HG03457 (cell line): ENCODE measurements around the gene CLRN2.
"Not testable (repeated sequence)": the region's sequence is repeated elsewhere in the genome, so short reads cannot be mapped to it uniquely, and the experiment has no call there.

Experiments used
- ATAC-seq: cut with Tn5 transposase; IDR thresholded peaks from one replicate; pipeline ENCODE4 v1.9.1; 2021; ENCODE audit warnings: moderate number of reproducible peaks; ENCODE audit not compliant: unreplicated experiment

CLRN2 gene

DNA sequence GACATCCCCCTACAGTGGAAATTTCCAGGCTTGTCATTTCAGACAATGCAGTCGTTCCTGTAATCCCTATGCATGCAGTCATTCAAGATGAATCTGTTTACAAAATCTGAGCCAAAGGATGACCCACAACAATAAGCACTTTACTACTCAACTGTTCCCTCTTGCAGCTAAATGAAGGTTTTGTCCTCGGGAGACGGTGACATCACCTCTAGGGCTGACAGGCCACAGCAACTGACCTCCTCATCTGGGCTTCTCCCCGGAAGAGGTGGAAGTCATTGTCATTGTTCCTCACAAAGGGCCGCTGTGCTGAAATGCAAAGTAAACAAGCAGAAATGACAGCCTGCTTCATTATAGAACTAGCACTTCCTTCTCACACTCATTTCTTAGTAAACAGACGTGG lies 29.2 kb downstream of the CLRN2 start:
- no peak for ATAC-seq

DNA sequence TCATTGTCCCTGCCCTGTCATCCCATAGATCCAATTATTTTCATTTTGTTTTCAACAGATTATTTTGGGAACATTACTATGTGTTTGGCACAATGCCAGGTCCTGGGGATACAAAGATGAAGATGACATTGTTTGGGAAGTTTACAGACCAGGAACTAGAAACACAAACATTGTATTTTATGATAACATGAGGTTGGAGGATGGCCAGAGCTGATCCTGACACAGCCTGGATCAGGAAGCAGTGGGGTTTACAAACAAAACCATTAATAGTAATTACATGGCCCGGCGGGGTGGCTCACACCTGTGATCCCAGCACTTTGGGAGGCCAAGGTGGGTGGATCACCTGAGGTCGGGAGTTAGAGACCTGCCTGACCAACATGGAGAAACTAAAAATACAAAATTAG lies 29.9 kb downstream of the CLRN2 start:
- ATAC-seq, result no peak

DNA sequence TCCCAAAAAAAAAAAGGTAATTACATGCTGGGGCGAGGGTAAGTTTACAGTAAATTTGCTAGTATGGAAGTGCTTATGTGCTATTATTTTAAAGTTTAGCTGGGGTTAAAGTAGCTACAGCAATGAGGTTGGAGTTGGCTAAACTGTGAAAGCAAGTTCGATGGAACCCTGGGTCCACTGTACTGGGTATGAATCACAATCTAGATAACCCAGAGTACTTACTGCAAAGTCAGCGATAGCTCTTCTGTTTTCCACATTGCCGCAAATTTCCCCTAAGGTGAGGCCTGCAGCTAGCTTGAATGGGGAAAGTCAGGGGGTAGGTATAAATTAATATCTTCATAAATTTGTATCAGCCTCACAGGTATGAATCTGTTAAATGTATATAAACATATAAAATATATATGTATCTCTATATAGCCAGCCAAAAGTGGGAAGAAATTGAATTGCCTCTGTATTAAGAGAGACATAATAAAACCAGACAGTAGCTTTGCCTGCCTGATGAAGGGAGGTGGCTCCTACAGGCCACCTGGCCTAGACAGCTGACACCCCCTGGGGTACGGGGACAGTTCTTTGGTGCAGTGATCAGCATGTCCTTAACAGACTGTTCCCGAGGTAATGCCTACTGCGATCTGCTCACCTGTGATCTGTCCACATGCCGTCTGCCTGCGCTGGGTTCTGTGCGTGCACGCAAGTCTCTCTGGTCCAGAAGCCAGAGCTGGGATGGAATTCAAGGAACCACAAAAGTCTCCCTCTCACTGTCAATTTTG lies 30.6 kb downstream of the CLRN2 start:
- no peak for ATAC-seq

DNA sequence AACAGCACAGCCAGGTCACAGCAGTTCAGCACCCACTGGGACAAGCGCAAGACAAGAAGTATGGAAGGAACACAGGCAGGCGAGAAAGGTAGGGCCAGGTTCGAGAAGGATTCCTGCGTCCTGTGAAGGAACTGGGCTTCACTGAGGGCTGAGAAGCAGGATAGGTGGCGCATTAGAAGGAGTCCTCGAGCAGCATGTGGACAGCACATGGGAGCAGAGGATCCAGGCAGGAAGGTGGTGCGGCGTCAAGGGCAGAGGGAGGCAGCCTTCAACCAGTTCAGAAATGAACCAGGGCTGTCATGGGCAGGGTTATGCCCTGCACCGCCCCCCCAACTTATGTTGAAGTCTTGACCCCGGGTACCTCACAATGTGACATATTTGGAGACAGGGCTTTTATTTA lies 31.3 kb downstream of the CLRN2 start:
- no peak for ATAC-seq

DNA sequence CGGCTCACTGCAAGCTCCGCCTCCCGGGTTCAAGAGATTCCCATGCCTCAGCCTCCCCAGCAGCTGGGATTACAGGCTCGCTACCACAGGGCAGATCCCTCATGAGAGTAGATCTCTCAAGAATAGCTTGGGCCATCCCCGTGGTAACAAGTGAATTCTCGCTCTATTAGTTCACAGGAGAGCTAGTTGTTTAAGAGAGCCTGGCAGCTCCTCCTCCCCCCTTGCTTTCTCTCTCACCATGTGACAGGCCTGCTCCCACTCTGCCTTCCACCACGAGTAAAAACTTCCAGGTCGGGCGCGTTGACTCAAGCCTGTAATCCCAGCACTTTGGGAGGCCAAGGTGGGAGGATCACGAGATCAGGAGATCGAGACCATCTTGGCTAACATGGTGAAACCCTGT lies 31.7 kb downstream of the CLRN2 start:
- no peak for ATAC-seq

DNA sequence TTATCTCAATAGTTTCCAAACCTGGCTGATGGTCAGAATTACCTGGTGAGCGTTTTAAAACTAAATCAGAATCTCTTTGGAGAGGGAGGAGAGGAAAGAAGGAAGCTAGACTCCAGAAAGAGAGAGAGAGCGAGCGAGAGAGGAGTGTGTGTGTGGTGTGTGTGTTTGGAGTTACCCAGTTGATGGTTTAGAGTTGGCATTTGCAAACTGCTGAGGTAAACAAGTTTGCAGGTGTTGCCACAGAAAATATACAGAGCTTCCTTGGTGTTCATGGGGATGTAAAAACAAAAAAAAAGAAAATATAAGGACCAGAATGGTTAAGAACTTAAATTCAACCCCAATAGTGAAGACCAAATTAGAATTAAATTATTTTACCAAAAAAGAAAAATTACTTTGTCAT lies 35.6 kb downstream of the CLRN2 start:
- no peak for ATAC-seq

DNA sequence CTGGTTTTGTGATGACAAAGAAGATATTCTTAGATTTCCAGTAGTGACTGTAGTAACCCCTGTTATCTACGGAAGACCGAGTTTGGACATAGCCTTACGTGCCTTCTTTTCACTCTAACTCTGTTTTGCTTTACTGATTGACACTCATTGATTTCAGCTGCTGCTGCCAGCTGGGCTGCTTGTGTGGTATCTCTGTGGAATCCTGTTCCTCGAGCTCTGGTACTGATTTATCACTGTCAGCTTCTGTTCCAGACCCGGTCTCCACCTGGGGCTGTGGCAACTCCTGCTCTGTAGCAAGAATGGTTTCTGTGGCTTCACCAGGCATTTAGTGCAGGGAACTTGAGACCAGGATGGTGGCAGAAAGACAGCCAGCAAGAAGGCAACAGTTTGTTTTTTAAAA lies 37.5 kb downstream of the CLRN2 start:
- ATAC-seq, result no peak

DNA sequence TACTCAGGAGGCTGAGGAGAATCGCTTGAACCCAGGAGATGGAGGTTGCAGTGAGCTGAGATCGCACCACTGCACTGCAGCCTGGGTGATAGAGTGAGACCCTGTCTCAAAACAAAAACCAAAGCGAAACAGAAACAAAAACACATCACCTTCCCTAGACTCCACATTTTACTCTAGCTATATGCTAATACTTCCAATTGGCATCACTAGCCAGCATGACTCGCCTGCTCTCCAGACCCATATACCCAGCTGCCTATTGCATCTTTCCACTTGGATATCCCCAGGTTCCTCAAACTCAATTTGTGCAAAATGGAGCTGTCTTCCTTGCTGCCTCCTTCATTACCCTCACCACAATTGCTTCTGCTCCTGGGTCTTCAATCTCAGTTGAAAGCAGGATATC lies 39.6 kb downstream of the CLRN2 start:
- ATAC-seq, result no peak

DNA sequence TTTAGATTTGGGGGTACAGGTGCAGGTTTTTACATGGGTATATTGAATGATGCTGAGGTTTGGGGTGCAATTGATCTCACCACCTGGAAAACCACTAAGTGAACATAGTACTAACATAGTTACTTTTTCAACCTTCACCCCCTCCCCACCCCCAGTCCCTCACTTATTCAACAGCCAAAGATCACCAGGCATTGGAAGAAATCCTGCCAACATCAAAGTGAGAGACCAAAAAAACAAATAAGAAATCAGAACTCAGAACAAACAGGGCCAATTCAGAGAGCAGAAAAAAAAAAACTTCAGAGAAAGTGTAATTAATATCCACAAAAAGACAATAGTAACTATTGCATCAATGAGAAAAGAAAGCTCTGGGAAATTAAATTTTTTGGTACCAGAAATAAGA lies 41.5 kb downstream of the CLRN2 start:
- no peak for ATAC-seq

DNA sequence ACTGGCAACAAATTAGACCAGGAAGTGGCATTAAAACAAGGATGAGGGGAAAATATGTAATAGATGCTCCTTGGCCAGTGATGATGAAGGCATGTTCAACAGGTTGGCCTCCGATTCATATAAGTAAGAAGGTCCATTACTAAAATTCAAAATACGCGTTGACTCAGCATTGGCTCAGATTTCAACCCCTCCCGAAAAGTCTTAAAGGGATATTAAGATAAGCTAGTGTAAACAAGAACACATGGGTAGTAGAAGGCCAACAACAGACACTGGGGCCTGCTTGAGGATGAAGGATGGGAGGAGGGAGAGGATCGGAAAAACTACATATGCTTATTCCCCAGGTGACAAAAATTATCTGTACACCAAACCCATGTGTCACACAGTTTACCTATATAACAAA lies 42.9 kb downstream of the CLRN2 start:
- ATAC-seq, result no peak

DNA sequence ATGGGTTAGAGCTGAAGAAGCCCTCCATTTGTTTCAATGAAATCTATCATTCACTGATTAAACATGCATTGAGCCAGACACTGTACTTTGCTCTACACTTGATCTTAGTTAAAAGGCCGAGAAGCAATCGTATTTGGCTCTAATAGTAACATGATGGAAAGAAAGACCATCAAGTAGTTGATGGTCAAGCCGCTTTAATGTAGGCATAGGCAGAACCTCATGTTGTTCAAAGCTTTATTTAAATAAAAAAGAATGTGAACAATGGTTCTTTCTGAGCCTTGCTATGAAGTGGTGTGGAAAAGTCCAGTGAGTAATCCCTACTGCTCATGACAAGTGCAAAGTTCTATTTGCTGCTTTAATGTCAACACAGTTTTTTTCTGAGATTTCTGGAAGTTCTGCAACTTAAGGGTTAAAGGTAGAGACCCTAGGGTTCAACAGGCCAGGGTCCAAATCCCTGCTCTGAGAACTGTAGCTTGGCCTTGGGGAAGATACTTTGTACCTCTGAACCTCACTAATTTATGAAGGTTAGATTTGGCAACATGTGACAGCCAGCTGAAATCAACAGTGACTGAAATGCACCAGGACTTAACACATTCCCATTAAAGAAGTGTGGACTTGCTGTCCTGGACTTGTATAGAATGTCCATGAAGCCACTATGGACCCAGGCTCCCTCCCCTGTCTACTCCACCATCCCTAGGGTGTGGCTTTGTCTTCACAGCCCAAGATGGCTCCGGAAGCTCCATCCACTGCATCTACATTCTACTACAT lies 44.2 kb downstream of the CLRN2 start:
- no peak for ATAC-seq

DNA sequence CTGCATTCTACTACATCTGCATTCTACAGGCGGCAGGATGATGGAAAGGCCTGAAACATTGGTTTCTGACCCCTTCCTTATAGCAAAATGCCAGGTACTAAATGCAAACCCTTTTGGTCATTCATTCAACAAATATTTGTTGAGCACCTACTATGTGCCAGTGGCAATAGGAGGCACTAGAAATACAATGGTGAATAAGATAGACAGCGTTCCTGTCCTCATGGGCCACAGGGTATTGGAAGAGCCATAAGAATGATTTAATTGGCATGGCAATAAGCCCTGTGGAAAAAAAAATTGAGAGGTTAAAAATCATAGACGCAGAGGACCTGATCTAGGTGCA lies 44.7 kb downstream of the CLRN2 start:
- no peak for ATAC-seq

DNA sequence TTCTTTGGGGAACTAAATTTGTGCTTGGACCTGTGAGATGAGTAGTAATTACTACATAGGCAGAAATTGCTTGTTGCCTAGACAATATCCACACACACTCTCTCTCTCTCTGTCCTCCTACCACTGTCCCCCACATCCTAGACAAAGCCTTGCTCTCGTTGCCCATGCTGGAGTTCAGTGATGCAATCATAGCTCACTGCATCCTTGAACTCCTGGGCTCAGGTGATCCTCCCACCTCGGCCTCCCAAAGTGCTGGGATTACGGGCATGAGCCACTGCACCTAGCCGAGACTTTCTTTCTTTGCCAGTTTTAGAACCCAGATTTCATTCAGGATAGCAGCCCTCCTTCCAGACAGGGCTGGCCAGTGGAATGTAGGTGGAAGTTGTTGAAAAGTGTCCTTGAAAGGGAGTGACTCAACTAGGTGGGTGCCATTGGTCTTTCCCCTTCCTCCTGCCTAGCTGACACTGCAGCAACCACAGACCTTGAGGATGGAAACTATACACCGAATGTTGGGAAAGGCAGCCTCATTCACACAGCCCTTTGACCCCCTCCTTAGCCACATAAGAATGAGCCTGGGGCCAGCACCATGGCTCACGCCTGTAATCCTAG lies 45.2 kb downstream of the CLRN2 start:
- no peak for ATAC-seq

DNA sequence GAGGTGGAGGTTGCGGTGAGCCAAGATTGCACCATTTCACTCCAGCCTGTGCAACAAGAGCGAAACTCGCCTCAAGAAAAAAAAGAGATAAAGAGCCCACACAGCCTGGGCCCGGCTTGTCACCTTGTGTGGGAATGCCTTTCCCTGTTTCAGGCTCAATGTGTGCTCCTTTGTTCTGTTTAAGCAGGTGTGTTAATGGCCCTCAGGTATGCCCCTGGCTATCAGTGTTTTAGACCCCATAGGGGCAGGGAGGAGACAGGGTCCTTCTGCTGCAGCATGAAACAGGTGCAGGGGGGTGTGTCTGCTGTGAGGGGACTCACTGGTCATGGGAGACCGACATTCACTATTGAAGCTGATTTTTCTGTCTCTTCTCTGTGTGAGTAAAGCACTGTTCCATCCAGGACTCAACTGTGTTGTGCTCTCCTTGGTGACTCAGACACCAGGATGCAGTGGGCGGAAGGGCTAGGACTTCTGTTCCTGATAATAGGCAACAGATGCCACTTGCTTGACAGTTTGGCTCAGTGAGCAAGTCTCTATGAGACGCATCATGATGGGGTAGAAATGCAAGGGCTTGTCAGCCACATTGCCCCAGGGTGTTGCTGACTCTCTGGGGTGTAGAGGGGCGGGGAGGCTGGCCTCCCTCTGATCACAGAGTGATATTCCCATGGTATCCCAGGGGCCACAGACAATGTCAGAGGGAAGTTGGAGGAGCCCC lies 46.4 kb downstream of the CLRN2 start:
- no peak for ATAC-seq

DNA sequence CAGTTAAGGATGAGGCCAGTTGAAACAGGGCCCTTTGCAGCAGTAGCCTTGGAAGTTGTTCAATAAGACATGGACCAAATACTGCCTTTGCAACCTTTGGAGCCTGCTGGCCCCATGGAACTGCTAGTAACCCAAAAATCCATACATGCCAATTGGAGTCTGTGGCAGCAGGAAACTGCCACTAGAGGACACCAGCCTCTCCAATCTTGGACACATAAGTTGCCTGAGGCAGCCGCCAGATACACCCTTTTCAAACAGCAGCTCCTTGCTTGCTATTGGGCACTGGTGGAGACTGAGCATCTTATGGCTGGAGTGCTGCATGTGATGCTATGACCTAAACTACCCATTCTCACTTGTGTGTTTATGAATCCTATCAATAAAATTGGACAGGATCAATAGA lies 47.2 kb downstream of the CLRN2 start:
- no peak for ATAC-seq

DNA sequence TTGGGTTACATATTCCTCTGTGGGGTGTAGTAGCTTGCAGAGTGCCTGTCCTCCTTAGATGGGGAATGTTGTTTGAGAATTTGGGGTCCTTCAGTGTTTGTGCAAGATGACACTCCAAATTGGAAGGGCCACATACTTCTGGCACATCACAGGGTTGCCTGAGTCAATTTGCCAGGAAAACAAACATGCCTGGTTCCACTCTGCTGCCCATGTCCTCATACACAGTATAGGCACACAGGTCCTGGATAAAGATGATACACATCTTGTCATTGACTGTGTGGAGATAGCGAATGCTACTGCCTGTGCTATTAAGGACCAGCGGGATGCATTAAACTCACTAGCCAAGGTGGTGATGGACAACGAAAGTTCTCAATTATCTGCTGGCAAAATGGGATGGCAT lies 50.9 kb downstream of the CLRN2 start:
- ATAC-seq, result no peak

DNA sequence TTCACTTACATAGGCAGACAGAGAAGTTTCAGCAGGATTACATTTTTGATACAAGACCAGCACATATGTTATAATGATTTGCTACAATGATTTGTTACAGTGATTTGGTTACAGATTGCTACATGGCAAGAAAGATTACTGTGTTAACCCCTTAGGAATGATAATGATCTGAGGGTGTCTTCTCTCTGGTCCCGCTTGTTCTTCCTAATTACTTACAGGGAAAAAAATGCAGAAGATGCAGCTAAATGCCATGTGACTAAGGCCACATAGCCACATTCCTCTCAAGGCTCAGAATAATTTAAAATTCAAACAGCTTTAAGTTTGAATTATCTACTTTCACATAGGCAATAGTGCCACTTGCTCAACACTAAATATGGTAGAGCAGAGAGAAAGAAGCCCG lies 52.3 kb downstream of the CLRN2 start:
- no peak for ATAC-seq

DNA sequence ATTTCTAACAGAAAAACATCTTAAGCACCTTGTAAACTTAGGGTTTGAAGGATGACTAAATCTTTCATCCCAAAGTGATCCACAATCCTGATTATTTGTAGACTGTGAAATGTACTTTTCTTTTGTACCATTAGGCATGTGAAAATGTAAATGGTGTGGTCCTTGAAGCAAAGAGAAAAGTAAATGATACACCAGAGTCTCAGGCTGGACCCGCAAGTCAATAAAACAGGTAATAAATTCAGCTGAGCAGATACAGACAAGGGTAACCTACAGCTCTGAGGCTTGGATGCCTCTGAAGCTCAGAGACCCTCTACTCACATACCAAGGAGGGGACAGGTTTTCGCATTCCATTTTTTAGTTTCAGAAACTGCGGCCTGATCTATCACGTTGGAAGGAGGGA lies 59.2 kb downstream of the CLRN2 start:
- no peak for ATAC-seq

DNA sequence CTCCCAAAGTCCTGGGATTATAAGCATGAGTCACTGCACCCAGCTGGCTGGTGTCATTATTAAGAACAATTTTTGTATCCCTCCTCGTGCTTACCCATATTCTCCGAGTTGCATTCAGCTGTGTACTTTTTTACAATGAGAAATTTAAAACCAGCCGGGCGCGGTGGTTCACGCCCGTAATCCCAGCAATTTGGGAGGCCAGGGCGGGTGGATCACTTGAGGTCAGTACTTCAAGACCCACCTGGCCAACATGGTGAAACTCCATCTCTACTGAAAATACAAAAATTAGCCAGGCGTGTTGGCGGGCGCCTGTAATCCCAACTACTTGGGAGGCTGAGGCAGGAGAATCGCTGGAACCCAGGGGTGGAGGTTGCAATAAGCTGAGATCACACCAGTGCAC lies 60.2 kb downstream of the CLRN2 start:
- ATAC-seq, result not testable (repeated sequence)
